Loucy (cell line): Measurements from ENCODE around the gene DNAH1.

Experiments used
- CTCF ChIP-seq: fragments of 200-600 bp; sonication (generic); conservative IDR thresholded peaks from 2 replicates; pipeline ENCODE4 v1.5.1; 2014; ENCODE audit warnings: mild to moderate bottlenecking, antibody characterized with exemption, low read length
- EZH2phosphoT487 ChIP-seq: fragments of 200-600 bp; IDR thresholded peaks from 2 replicates; pipeline ENCODE4 v1.6.1; 2018; ENCODE audit warnings: antibody characterized with exemption, mild to moderate bottlenecking, moderate library complexity, borderline replicate concordance

GRCh38 chr3:52347716-52348635, 31.9 kb downstream of the DNAH1 start:
- TF ChIP-seq CTCF (no peak), EZH2phosphoT487 (no peak)
